Raji (cell line): ENCODE results near the gene SAG.

ENCODE experiments used
- POLR2A ChIP-seq: IDR thresholded peaks from 2 replicates; pipeline ENCODE4 v1.6.1; 2011; ENCODE audit warnings: low read depth, low read length, control low read depth; ENCODE audit not compliant: insufficient read depth

SAG gene

DNA sequence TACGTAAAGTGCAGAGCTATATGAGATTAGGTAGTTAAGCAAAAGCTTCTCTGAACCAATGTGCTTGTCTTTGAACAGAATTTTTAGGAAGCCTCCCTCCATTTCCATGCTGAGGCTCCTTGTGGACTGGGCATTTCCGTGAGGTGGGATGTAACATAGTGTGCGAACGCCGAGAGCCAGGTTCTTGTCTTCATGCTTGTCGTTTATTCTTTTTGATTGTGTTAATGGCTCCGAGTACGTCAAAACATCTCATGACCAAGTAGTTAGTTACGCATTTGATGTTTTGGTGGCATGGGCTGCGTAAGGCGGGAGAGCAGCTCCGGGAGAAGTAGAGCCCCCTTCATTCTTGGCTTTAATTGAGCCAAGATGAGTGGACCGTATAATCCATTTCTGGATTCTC lies 79.6 kb downstream of the SAG start:
- TF ChIP-seq POLR2A: no peak

DNA sequence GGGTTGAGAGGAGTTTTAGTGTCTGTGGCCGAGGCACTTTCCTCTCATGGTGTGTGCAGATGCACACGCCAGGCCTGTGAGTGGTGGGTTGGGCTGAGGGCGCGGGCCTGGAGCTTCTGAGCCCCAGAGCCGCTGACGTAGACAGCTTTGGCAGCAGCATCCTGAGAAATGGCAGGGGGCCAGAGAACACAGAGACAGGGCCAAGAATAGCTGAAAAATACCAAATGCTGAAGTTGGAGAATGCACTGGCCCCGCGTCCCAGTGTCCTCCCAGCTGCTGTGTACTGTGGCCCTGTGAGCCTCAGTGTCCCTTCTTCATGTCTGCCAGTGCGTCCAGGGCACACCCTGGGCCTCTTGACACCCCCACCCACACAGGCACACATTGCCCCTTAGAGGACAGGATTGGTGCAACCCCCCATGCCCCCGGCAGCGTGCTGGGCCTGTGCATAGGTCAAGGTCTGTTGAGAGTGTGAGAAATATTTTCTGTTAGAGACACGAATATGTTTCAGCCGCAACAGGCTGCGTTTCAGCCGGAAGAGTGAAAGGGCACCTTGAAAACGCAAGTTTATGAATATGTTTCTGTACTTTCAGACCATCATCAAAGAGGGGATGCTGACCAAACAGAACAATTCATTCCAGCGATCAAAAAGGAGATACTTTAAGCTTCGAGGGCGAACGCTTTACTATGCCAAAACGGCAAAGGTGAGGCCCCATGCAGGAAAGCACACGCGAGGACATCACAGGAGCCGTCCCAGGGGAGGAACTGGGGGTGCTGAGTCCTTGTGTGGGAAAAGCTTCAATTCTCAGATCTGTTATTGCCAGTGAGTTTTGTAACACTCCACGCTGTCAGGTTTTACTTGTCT lies 80.3 kb downstream of the SAG start:
- TF ChIP-seq POLR2A: no peak

DNA sequence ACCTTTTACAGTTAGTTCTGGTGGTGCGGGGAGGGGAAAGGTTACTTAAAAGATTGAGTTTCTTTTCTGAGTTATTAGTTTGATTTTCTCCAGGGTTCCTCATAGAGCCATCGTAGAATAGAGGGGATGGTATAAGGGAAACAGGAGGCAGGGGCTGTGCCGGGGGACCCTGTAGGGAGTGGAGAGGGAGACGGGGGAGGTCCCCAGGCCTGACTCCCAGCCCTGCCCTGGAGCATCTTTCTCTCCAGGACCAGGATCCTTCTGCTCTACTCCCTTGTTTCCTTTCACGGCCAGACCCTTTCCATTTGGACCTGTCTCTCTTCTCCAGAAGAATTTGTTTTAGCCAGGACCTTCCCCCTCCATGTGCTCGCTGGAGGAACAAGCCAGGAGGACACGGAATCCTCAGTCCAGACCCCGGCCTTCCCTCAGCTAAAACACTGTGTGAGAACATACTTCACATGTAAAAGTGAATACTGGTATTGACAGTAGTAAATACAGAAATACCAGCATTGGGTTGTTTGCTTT lies 82.0 kb downstream of the SAG start:
- TF ChIP-seq POLR2A: no peak

DNA sequence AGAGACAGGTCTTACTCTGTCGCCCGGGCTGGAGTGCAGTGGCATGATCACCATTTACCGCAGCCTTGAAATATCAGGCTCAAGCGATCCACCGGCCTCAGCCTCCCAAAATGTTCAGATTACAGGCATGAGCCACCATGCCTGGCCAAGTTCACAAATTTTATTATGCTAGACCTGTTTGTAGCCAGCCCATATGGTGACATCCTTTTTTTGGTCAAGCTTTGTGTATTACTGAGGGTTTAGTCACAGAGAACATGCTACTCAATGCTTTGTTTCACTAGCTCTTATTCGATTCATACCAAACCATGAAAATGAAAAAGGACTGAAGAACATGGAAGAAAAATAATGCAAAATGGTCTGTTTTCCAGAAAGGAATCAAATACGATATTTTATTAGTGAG lies 88.1 kb downstream of the SAG start:
- TF ChIP-seq POLR2A: no peak
